ENCODE measurements around the gene MYO1F. TPM values are rescaled to one million over a fixed set of nuclear protein-coding genes. Genes with fewer than 3 reads are reported as not detected.
A peak's percentile ranks its signal among the peaks of the same experiment; 100 is the strongest.
"Not testable (repeated sequence)": the region's sequence is repeated elsewhere in the genome, so short reads cannot be mapped to it uniquely, and the experiment has no call there.

The MYO1F gene
- total and polyA plus RNA-seq, 2 experiments from 2014 or later = 0.54 to 1.6 TPM

DNA sequence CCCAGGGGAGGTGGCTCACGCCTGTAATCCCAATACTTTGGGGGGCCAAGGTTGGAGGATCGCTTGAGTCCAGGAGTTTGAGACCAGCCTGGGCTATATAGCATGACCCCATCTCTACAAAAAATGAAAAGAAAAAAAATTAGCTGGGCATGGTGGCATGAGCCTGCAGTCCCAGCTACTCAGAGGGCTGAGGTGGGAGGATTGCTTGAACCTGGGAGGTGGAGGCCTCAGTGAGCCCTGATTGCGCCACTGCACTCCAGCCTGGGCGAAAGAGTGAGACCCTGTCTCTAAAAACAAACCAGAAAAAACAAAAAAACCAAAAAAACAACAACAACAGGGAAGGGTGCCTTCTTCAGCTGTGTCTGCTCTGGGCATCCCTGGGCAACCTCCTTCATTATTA, 499 bp upstream of the MYO1F start:
- Histone ChIP-seq H3K27ac (no peak overlapping the region), H3K27me3 (replicated peaks; ENCODE audit: insufficient read depth) (no peaks in the 10 kb centered on the region), H3K4me3 (no peak overlapping the region), H3K9me2 (ENCODE audit: insufficient read depth) (no peaks in the 10 kb centered on the region), H3K9me3 (ENCODE audit: low read depth) (no peaks in the 10 kb centered on the region), H3K9ac (no peak overlapping the region), H3K4me2 (ENCODE audit: unreplicated experiment) (no peak overlapping the region), H3F3A (ENCODE audit: insufficient read depth) (no peaks in the 10 kb centered on the region; the same call in 1 of the 2 replicates), H4K20me1 (ENCODE audit: insufficient read depth) (no peaks in the 10 kb centered on the region), H3K36me3 (ENCODE audit: low read depth) (no peaks in the 10 kb centered on the region), H3K4me1 (ENCODE audit: insufficient read depth) (peaks cover 10% of the 10 kb centered on the region), H3K79me2 (ENCODE audit: insufficient read depth) (no peaks in the 10 kb centered on the region), H2AFZ (no peak overlapping the region)
- no peak for DNase-seq
- 51 to 52% methylated on average over 4 of the region's 4 CpGs for WGBS, 2 experiments (ENCODE audit: low coverage in 1 of 2, low lambda C conversion rate in 2 of 2, missing lambda C conversion rate in 2 of 2)
- TF ChIP-seq EZH2phosphoT487 (IDR thresholded peaks at IDR 0.05; ENCODE audit: insufficient read depth, low read depth) = no peak
- no peak for TF ChIP-seq EZH2 (IDR thresholded peaks at IDR 0.05; ENCODE audit: insufficient read depth, poor library complexity, severe bottlenecking)
- in situ Hi-C loops (cut with MboI) = no loop called here

DNA sequence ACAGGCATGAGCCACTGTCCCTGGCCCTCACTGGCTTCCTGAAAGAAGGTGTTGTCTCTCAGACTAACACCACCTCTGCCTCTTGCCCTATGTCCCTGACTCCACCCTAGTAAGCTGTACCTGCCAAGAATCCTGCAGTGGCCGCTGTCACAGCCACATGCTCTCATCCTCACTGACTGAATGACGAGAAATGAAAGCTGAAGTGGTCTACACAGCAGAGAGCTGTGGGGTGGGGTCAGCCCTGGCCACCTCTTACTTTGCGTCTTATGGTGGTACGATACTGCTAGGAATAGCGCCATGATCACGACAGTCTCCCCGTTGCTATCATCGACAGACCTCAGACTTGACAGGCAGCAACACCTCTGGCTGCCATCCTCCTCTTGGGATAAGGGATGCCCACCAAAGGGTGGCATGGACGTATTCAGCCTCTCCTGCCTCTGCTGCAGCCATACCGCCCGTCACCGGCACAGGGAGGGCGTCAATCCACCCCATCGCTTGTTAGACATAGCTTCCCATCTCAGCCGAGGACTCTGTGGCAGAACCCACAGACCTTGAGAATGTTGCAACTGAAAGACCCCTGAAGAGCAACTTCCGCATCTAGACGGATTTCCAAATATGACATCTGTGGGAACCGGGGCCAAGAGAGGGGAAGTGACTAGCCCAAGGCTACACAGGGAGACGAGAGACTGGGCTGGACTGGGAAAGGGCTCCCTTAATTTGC, 809 bp downstream of the MYO1F start:
- no peaks in the 10 kb centered on the region for H3K79me2 ChIP-seq (ENCODE audit: insufficient read depth)
- no peaks in the 10 kb centered on the region for H3K9me2 ChIP-seq (ENCODE audit: insufficient read depth)
- H4K20me1 ChIP-seq (ENCODE audit: insufficient read depth) = no peaks in the 10 kb centered on the region
- no peak overlapping the region for H3K4me2 ChIP-seq (ENCODE audit: unreplicated experiment)
- TF ChIP-seq EZH2phosphoT487 (IDR thresholded peaks at IDR 0.05; ENCODE audit: insufficient read depth, low read depth) (no peak), EZH2 (IDR thresholded peaks at IDR 0.05; ENCODE audit: insufficient read depth, poor library complexity, severe bottlenecking) (no peak)
- H3K9me3 ChIP-seq (ENCODE audit: low read depth) = no peaks in the 10 kb centered on the region
- 0 out of 2 replicates have a peak overlapping the region, but pooled peaks have one; percentile 52 for H2AFZ ChIP-seq
- no peaks in the 10 kb centered on the region for H3K36me3 ChIP-seq (ENCODE audit: low read depth)
- WGBS, 2 experiments (ENCODE audit: low coverage in 1 of 2, low lambda C conversion rate in 2 of 2, missing lambda C conversion rate in 2 of 2) = 39 to 49% methylated on average over 19 of the region's 19 CpGs
- H3K27me3 ChIP-seq (replicated peaks; ENCODE audit: insufficient read depth) = no peaks in the 10 kb centered on the region
- no peaks in the 10 kb centered on the region; the same call in 1 of the 2 replicates for H3F3A ChIP-seq (ENCODE audit: insufficient read depth)
- in situ Hi-C loops (cut with MboI) = no loop called here
- no peak overlapping the region for H3K4me3 ChIP-seq
- no peak for DNase-seq
- H3K27ac ChIP-seq = no peak overlapping the region
- H3K4me1 ChIP-seq (ENCODE audit: insufficient read depth) = peaks cover 10% of the 10 kb centered on the region
- H3K9ac ChIP-seq = no peak overlapping the region

DNA sequence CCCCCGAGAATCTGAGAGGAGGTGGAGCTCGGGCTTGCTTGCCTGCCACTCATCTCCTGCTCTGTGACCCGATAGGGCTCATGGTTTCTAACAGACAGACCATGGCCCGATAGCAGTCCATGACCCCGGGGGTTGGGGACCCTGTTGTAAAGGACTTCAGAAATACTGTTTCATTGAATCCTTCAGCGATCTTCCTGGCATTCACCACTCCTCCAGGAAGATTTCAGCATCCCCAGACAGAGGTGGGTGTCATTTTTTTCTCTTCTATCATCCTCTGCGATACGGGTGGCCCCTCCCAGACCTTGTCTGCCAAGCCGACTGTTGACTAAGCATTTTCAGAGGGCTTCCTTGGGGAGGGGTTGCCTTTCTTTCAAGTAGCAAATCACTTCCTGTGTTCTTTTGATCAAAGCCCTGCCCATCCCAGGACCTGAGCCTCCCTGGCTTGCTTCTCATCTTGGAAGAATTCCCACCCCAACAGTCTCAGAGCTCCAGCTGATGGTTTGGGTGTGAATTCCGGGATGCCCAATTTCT, 1.7 kb downstream of the MYO1F start:
- H3K9me3 ChIP-seq (ENCODE audit: low read depth) = no peaks in the 10 kb centered on the region
- 0 out of 2 replicates have a peak overlapping the region, but pooled peaks have one; percentile 0 for H3K27ac ChIP-seq
- TF ChIP-seq EZH2 (IDR thresholded peaks at IDR 0.05; ENCODE audit: insufficient read depth, poor library complexity, severe bottlenecking) (no peak), EZH2phosphoT487 (IDR thresholded peaks at IDR 0.05; ENCODE audit: insufficient read depth, low read depth) (no peak)
- H3K4me2 ChIP-seq (ENCODE audit: unreplicated experiment) = peak overlapping the region; percentile 48
- no peaks in the 10 kb centered on the region for H3K9me2 ChIP-seq (ENCODE audit: insufficient read depth)
- WGBS, 2 experiments (ENCODE audit: low coverage in 1 of 2, low lambda C conversion rate in 2 of 2, missing lambda C conversion rate in 2 of 2) = 26 to 29% methylated on average over 10 of the region's 10 CpGs
- H2AFZ ChIP-seq = peak overlapping the region; percentile 52
- no peak overlapping the region for H3K9ac ChIP-seq
- no peaks in the 10 kb centered on the region for H3K79me2 ChIP-seq (ENCODE audit: insufficient read depth)
- no peaks in the 10 kb centered on the region for H3K36me3 ChIP-seq (ENCODE audit: low read depth)
- peak overlapping the region; percentile 26; the same call in 1 of the 2 replicates for H3K4me3 ChIP-seq
- H3K27me3 ChIP-seq (replicated peaks; ENCODE audit: insufficient read depth) = no peaks in the 10 kb centered on the region
- H3K4me1 ChIP-seq (ENCODE audit: insufficient read depth) = peaks cover 19% of the 10 kb centered on the region
- DNase-seq = peak; percentile 65
- in situ Hi-C loops (cut with MboI) = no loop called here
- H3F3A ChIP-seq (ENCODE audit: insufficient read depth) = peaks cover 4% of the 10 kb centered on the region
- no peaks in the 10 kb centered on the region for H4K20me1 ChIP-seq (ENCODE audit: insufficient read depth)

DNA sequence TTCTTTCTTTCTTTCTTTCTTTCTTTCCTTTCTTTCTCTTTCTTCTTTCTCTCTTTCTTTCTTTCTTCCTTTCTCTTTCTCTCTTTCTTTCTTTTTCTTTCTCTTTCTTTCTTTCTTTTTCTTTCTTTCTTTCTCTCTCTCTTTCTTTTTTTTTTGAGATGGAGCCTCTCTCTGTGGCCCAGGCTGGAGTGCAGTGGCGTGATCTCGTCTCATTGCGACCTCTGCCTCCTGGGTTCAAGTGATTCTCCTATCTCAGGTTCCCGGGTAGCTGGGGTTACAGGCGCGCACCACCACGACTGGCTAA, 2.7 kb downstream of the MYO1F start:
- H3K9ac ChIP-seq; H3K4me3 ChIP-seq; H3K4me2 ChIP-seq (ENCODE audit: unreplicated experiment); in situ Hi-C loops (cut with MboI); H3K79me2 ChIP-seq (ENCODE audit: insufficient read depth); H3K36me3 ChIP-seq (ENCODE audit: low read depth); H2AFZ ChIP-seq; H4K20me1 ChIP-seq (ENCODE audit: insufficient read depth); H3K9me3 ChIP-seq (ENCODE audit: low read depth); H3K27me3 ChIP-seq (replicated peaks; ENCODE audit: insufficient read depth); DNase-seq; H3K27ac ChIP-seq; H3K9me2 ChIP-seq (ENCODE audit: insufficient read depth): not testable (repeated sequence)
- 97 to 100% methylated on average over 7 of the region's 7 CpGs for whole genome bisulfite sequencing, 2 experiments (ENCODE audit: low coverage in 1 of 2, low lambda C conversion rate in 2 of 2, missing lambda C conversion rate in 2 of 2)
- Histone ChIP-seq H3F3A (ENCODE audit: insufficient read depth) (peaks cover 12% of the 10 kb centered on the region), H3K4me1 (ENCODE audit: insufficient read depth) (peaks cover 29% of the 10 kb centered on the region)
